ENCODE results near the gene LIPC. TPM values are rescaled to one million over a fixed set of nuclear protein-coding genes. Genes with fewer than 3 reads are reported as not detected.

LIPC gene
- total and polyA plus RNA-seq, 3 donors from 2014 or later, result 0.12 to 0.37 TPM; not detected in 1

GRCh38 chr15:58443308-58443707, 11.5 kb downstream of the LIPC start:
- H3K36me3 ChIP-seq (ENCODE audit: low read depth, missing control alignments), result no peaks in the 10 kb centered on the region
- no peaks in the 10 kb centered on the region for H3K27me3 ChIP-seq
- no peaks in the 10 kb centered on the region for H3K9me3 ChIP-seq
- intact Hi-C loops (cut with DNase I; ENCODE audit: low total_unique reads), result no loop called here
- TF ChIP-seq CTCF (IDR thresholded peaks at IDR 0.05) (no peak), POLR2A (IDR thresholded peaks at IDR 0.05) (no peak)
- no peak overlapping the region for H3K27ac ChIP-seq
- H3K4me3 ChIP-seq, result no peak overlapping the region
- no peak for DNase-seq
- WGBS, 2 donors, result 88 to 94% methylated on average over 4 of the region's 4 CpGs
- no peaks in the 10 kb centered on the region for H3K4me1 ChIP-seq

GRCh38 chr15:58444056-58444455, 12.3 kb downstream of the LIPC start:
- TF ChIP-seq POLR2A (IDR thresholded peaks at IDR 0.05) (no peak), CTCF (IDR thresholded peaks at IDR 0.05) (no peak)
- DNase-seq, result no peak
- Histone ChIP-seq H3K4me3 (no peak overlapping the region), H3K4me1 (no peaks in the 10 kb centered on the region), H3K27me3 (no peaks in the 10 kb centered on the region), H3K9me3 (no peaks in the 10 kb centered on the region), H3K36me3 (ENCODE audit: low read depth, missing control alignments) (no peaks in the 10 kb centered on the region), H3K27ac (no peak overlapping the region)
- 87 to 90% methylated on average over 5 to 7 of the region's 7 CpGs for WGBS, 2 donors
- intact Hi-C loops (cut with DNase I; ENCODE audit: low total_unique reads), result no loop called here

- 92% methylated on average over 8 to 11 of the region's 11 CpGs for WGBS, 2 donors
- no peak for DNase-seq
Observed at GRCh38 chr15:58444658-58445332, 13.0 kb downstream of the LIPC start.

GRCh38 chr15:58445865-58446264, 14.1 kb downstream of the LIPC start:
- Histone ChIP-seq H3K4me3 (no peak overlapping the region), H3K4me1 (no peaks in the 10 kb centered on the region), H3K9me3 (no peaks in the 10 kb centered on the region), H3K36me3 (ENCODE audit: low read depth, missing control alignments) (no peaks in the 10 kb centered on the region), H3K27ac (no peak overlapping the region), H3K27me3 (no peaks in the 10 kb centered on the region)
- intact Hi-C loops (cut with DNase I; ENCODE audit: low total_unique reads), result no loop called here
- TF ChIP-seq POLR2A (IDR thresholded peaks at IDR 0.05) (no peak), CTCF (IDR thresholded peaks at IDR 0.05) (no peak)
- DNase-seq, result no peak
- 93 to 95% methylated on average over 6 of the region's 6 CpGs for WGBS, 2 donors

More at GRCh38 chr15:58444658-58445332, 13.0 kb downstream of the LIPC start:
- intact Hi-C loops (cut with DNase I; ENCODE audit: low total_unique reads), result no loop called here
- H3K4me3 ChIP-seq, result no peak overlapping the region
- H3K9me3 ChIP-seq, result no peaks in the 10 kb centered on the region
- H3K4me1 ChIP-seq, result no peaks in the 10 kb centered on the region
- TF ChIP-seq CTCF (IDR thresholded peaks at IDR 0.05) (no peak), POLR2A (IDR thresholded peaks at IDR 0.05) (no peak)
- no peak overlapping the region for H3K27ac ChIP-seq
- H3K36me3 ChIP-seq (ENCODE audit: low read depth, missing control alignments), result no peaks in the 10 kb centered on the region
- no peaks in the 10 kb centered on the region for H3K27me3 ChIP-seq

GRCh38 chr15:58446521-58446920, 14.7 kb downstream of the LIPC start:
- intact Hi-C loops (cut with DNase I; ENCODE audit: low total_unique reads), result no loop called here
- Histone ChIP-seq H3K4me3 (no peak overlapping the region), H3K9me3 (no peaks in the 10 kb centered on the region), H3K36me3 (ENCODE audit: low read depth, missing control alignments) (no peaks in the 10 kb centered on the region), H3K27ac (no peak overlapping the region), H3K4me1 (no peaks in the 10 kb centered on the region), H3K27me3 (no peaks in the 10 kb centered on the region)
- 96% methylated on average over 5 of the region's 5 CpGs for WGBS, 2 donors
- no peak for TF ChIP-seq CTCF (IDR thresholded peaks at IDR 0.05)
- no peak for TF ChIP-seq POLR2A (IDR thresholded peaks at IDR 0.05)
- no peak for DNase-seq

Data from testis (tissue), 3 donors.